GM19452 (cell line): ENCODE measurements around the gene CDC42BPG.
"Not testable (repeated sequence)": the region's sequence is repeated elsewhere in the genome, so short reads cannot be mapped to it uniquely, and the experiment has no call there.

Experiments used
- ATAC-seq: cut with Tn5 transposase; IDR thresholded peaks from one replicate; pipeline ENCODE4 v1.9.1; 2021; ENCODE audit not compliant: unreplicated experiment

CDC42BPG gene

DNA sequence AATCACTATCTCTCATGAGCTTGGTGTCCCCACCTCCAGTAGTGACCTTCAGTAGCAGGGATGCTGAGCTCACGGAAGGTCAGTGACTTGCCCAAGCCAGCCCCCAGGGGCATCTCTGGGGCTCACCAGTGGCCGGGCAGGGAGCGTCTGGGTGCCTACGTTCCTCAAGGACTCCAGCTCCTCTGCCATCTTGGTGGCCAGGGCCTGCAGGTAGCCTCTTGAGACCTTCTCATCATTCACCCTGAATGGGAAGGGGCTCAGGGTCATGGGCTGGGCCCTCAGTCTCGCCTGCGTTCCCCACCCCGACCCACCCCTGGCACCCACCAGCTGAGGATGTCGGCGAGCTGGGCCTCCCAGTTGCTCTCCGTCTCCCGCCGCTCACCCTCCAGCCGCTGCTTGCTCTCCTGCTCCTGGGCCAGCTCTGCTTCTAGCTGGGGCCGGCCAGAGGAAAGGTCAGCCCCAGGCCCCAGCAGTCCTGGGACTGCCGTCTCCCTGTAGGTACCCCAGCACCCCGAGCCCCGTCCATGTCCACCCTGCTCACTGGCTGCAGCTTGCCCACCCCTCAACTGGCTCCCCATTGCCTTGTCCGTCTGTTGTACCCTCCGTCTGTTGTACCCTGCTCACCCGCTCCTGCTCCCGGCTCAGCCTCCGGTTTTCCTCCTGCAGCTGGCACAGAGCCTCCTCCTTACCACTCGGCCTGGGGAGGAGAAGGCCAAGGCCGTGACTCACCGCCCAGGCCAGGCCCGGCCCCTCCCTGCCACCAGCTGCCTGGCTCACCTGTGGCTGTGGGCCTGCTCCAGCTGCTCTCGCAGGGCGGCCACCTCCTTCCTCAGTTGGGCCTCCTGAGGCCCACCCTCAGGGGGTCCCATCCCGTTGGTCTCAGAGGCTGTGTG lies 9.5 kb downstream of the CDC42BPG start:
- no peak for ATAC-seq

DNA sequence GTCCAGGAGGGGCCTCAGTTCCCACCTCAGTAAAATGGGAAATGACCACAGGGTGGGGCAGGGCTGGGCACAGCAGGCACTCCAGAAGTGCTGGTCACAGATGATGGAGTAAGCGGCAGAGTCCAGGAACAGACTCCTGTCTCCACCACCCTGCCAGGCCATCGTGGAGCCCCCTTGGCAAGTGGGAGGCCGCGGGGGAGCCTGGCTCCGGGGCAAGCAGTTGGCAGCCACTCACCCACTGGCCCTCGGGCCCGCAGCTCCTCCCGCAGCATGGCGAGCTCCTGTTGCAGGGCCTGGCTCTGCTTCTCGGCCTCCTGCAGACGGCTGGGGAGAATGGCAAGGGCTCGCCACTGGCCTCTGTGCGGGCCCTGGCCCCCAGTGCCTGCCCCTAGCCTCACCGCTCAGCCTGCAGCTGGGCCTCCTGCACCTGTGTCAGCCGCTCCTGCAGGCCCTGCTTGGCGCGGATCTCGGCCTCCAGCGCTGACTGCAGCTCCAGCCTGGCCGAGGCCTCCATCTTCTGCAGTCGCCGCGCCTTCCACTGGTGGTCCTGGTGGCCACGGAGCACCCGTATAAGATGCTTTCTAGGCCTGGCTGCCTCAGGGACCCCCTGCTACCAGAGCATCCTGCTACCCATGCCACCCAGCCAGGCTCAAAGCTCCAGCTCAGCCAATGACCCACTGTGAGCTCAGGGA lies 10.3 kb downstream of the CDC42BPG start:
- ATAC-seq, result no peak

DNA sequence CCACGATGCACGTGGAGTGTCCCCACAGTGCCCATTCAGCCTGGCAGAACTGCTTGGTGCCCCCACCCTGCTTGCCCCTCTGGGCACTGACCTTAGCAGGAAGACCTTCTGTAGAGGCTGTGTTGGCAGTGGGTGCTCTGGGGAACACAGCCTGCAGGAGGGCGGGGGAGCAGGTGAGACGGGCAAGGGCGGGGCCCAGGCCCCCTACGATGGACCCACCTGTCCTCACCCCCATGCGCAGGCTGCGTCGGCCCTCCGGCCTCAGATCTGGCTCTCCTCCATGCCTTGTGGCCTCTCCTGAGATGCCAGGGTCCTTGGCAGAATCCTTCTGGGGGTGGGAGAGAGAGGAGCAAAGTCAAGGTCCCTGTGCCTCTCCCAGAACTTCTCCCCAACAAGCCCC lies 10.9 kb downstream of the CDC42BPG start:
- ATAC-seq, result no peak

DNA sequence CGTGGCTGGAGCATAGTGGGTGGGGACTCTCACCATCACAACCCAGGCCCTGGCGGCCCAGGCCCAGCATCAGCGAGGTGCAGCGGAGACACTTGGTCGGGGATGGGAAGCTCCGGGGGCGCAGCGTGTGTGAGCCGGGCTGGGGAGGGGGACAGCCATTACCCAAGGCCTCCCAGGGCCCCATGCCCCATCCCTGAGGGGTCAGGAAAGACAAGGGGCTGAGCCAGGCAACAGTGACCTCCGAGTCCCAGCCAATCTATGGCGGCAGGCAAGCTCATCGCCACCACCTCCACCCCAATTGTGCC lies 11.3 kb downstream of the CDC42BPG start:
- ATAC-seq, result no peak

DNA sequence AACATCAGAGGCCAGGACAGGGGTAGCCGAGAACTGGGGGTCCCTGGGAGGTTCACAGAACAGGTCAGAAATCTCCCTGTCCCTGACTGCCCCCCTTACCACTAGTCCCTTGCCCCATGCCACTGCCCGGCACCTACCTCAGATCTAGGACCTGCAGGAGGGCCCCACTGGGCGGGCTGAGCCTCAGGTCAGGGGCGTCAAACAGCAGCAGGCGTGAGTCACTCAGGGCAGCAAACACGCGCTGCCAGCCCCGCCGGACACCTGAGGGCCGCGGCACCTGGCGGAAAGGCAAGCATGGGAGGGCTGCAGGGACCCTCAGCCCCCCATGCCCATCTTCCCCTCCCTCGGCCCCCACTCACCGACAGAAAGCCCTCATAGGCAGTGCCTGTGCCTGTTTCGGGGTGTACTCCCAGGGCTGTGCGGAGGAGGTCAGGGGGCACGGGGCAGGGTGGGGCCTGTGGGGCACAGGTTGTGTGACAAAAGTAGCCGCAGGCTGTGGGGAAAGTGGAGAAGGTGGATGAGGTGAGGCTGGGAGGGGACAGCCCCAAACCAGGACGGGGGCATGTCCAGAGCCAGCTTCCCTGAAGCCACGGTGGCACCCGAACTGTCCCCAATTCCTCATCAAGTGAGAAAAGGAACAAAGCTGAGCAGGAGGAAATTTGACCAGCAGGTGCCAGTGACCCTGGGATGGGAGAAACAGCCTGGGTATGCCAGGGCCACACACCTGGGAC lies 11.8 kb downstream of the CDC42BPG start:
- ATAC-seq, result no peak

DNA sequence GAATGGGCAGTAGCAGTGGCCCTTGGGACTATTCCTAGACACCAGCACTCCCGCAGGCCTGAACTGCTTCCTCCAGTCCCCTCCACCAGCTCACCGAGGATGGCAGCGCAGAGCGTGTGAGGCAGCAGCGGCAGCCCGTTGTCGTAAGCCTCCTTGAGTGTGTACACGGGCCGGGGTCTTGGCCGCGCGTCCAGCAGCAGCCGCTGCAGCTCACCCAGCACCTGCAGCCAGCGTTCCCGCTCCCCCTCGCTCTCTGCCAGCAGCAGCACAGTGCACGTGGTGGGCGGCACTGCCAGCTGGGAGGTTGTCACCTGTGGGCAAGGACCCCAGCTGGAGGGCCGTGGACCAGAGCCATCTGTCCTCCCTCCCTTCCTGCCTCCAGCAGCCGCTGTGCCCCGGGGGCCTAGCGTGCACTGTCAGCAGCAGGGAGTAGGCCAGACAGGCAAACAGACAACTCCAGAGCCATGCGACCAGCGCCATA lies 13.0 kb downstream of the CDC42BPG start:
- no peak for ATAC-seq

DNA sequence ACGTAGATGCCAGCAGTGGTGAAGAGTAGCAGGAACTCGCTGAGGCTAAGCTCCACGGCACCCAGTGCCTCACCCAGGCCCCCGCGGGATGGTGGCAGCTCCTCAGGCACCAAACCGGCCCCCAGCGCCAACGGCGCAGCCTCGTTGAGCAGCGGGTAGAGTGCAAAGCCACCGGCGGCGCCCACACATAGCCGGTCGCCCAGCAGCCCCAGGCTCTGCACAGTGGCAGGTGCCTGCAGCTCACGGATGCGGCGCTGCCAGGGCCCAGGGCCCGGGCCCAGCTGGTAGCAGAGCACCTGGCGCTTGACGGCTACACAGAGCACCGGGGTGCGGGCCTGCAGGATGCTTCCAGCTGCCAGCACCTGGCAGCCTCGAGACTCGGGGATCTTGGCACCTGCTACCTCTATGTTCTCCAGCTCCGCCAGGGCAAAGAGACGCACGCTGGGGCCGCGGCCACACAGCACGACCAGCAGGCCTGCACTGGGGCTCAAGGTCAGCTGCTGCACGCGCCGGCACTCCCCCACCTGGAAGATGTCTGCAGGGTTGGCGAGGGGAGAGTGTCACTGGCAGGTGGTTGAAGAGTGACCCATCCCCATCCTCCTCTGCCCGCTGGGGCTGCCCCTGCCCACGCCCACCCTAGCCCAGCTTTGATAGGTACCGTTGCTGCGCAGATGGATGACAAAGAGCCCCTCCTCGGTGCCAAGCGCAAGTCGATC lies 14.8 kb downstream of the CDC42BPG start:
- ATAC-seq, result no peak

DNA sequence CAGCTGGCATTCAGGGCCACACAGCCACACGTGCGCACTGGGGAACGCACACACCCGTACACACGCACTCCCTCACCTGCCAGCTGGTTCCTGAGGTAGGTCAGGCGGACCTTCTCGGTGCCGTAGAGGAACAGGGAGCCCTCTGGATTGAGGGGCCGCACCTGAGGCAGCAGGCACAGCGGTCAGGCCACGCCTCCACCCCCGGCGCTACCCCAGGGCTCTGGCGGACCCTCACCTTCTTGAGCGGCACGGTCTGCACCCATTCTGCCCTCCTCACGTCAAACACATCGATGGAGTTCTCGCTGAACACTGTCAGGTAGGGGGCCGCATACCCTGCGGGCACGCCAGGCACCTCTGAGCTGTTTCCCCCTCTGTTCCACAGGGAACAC lies 17.0 kb downstream of the CDC42BPG start:
- ATAC-seq, result no peak

DNA sequence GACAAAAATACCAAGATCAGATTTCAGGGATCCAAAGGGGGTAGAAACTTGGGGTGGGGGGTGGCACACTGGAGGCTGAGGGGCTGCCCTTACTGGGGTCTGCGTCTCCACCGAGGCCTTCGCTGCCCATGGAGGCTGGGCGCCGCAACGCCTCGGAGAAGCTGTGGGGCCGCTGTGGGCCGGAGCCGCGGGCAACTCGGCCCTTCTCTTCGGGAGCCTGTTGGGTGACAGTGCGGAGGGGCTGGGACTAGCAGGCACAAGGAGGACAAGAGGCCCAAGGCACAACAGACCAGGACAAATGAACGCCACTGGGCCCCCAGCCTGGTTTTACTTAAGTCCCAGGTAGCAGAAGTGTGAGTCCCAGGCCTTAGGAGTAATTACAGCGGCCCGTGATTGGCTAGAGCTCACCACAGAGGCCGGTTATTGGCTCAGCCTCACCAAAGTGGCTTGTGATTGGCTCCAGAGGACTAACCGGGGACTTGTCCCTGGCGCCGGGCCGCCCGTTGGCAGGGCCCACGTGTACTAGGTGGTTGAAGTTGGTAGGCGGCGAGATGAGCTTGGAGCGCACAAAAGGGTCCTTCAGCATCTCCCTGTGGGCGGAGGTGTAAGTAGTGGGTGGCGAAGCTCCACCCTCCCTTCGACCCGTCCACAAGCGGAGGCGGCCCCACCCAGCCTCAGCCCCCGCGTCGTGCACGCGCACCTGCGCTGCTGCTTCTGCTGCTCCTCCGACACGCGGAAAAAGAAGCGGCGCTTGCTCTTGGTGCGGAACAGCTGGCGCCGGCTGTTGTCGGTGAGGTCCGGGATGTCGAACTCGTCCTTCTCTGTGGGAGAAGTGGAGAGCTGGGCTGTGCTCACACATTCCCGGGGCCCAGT lies 17.6 kb downstream of the CDC42BPG start:
- ATAC-seq, result no peak

DNA sequence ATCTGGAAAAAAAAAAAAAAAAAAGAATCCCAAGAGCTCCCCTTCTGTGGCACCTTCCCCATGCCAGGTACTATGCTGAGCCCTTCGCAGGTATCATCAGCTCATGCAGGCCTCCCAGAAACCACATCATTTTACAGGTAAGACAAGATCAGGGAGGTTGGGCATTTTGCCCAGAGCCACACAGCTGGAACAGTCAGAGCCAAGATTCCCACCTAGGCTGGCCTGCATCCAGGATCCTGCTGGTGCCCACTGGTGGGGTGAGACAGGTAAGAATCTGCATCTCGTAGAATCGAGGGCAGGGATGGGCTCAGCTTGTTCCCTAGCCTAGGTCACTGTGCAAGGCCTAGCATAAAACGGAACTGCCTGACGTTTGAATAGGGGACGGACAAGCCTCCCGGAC lies 18.4 kb downstream of the CDC42BPG start:
- ATAC-seq, result no peak

DNA sequence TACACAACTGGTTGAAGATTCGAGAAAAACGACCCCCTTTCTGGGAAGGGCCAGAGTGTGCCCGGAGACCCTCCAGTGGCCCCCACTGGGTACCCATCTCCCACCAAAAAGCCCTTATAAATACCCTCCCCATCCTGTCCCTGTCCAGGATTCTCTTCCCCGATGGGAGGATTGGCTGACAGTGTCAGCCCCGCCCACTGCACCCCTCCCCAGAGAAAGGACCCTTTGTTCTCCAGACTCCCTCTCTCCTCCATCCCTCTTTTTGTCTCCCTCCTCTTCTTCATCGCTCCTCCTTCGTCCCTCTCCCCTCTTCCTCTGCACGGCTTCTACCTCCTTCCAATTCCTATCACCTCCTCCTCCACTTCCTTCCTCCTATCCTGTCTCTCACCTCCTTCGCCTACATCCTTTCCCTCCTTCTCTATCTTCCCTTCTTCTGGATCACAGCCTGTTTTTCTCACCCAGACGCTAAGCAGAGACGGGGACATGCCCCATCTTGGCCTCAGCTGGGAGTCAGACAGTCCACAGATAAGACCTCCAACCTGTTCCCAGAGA lies 20.8 kb downstream of the CDC42BPG start:
- no peak for ATAC-seq

DNA sequence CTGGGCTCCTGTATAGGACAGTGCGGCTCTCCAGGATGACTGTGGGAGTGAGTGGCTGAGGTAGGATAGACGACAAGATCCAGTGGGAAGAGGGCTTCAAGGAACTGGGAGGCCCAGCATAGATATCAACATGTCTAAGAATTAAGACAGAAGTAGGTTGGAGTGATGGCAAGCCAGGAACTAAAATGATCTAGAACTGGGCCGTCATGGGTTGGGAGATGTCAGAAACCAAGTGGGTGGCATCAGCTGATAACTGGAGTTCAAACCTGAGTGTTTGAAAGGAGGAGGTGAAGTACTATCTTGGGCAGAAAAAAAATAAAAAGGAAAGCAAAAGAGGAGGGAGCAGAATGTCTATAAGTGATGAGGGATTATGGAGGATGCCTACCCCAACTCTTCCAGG lies 27.0 kb downstream of the CDC42BPG start:
- no peak for ATAC-seq

DNA sequence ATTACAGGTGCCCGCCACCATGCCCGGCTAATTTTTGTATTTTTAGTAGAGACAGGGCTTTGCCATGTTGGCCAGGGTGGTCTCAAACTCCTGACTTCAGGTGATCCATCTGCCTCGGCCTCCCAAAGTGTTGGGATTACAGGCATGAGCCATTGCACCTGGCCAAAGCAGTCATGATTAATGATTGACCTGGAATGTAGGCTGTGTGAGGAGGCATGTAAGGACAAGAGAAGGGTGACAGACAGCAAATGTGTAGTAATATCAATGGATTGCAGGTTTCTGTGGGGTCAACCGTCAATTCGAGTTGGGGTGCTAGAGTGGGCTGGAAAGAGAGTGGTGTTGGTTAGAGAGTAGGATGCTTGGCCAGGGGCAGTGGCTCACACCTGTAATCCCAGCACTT lies 29.0 kb downstream of the CDC42BPG start:
- not testable (repeated sequence) for ATAC-seq

DNA sequence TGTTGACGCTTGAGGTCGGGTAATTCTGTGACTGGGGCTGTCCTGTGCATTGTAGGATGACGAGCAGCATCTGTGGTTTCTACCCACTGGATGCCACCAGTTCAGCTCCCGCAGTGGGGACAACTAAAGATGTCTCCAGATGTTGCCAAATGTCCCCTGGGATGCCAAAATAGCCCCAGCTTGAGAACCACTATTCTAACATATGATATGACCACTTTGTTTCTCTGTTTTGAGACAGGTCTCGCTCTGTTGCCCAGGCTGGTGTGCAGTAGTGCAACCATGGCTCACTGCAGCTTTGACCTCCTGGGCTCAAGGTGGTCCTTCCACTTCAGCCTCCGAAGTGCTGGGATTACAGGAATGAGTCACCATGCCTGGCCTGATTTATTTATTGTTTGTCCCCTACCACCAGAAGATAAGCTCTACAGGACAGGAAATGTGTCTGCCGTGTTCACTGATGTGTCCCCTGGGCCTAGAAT lies 29.7 kb downstream of the CDC42BPG start:
- ATAC-seq, result peak; percentile 64

DNA sequence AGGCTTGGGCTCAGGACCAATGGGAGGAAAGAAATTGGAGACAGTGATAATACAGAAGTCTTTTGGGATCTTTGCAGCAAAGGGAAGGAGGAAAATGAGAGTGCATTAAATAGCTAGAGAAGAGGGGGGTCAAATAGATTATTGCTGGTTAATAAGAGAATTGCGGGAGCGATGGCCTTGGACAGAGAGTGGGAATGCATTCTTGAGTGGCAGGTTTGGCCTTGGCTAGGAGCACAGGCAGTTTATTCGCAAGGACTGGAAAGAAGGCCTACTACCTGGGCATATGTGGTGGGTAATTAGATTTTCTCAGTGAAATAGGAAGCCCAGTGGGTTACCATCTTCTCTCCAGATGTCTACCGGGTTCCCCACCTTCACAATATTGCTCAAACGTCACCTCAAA lies 30.6 kb downstream of the CDC42BPG start:
- ATAC-seq, result no peak

DNA sequence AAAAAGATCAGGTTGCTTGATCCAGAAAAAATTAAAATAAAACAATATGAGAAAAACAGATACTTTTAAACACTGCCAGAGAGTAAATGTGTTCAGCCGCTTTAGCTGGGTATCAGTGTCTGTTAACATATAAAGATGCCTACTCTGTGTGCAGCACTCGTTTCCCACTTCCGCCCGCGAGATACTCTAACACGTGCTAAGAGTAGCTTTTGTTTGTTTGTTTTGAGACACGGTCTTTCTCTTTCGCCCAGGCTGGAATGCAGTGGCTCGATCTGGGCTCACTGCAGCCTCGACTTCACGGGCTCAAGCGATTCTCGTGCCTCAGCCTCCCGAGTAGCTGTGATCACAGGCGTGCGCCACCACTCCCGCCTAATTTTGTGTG lies 33.6 kb downstream of the CDC42BPG start:
- no peak for ATAC-seq

DNA sequence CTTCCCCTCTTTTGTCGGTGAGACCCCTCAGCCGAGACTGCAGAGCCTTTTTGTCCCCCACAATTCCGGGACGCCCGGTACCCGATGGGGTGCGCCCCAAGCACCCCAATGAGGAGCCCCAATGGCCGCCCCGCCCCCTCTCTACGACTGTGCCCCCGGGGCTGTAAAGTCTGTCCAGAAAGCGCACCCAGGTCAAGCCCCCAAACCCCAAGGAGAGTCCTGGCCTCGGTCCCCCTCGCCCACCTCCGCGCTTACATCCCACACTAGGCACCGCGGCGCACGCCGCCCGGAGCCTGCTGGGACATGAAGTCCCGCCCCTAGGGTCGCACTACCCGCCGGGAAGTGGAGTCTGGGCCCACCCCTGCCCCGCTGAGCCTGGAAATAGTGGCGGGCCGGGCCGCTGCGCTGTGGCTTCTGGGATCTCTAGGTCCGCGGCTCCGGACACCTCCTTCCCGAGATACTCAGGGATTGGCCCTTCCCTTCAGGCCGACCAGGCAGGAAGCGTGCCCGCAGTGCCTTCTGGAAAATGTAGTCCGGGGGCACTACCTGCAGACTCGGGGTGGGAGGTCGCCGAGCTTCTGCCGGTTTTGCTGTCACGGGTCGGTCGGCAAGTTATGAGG lies 34.1 kb downstream of the CDC42BPG start, which contains the start of gene MEN1:
Gene MEN1, minus strand, starts transcription at position 281 of the 620 bp plus-strand sequence. CDS start 442 bp downstream, outside the sequence.
- peak; percentile 50 for ATAC-seq

DNA sequence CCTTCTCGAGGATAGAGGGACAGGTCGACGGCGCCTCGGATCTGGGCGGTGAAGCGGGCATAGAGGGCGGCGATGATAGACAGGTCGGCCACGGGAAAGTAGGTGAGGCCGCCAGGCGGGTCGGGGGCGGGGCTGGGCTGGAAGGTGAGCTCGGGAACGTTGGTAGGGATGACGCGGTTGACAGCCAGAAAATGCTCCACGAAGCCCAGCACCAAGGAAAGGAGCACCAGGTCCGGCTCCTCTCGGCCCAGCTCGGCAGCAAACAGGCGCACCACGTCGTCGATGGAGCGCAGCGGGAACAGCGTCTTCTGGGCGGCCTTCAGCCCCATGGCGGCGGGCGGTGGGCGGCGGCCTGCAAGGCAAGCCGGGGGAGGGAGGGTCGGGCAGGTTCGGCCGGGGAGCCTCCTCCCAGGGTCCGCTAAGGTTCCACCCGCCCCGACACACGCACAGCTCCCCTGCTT lies 34.6 kb downstream of the CDC42BPG start:
- ATAC-seq, result no peak

DNA sequence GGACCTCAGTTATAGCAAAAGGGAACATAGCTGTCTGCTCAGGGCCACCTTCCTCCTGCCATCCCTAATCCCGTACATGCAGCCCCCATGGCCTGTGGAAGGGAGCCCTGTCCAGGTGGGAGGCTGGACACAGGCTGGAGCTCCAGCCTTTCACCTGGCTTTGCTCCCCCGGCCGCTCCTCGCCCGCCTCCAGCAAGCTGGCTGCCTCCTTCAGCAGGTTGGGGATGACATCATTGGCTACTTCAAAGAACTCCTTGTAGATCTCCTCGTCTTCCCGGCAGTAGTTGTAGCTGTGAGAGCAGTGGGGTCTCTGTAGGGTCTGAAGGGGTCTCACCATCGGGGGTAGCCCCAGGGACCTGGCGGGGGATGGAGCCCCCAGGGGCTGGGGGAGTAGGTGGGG lies 39.0 kb downstream of the CDC42BPG start:
- no peak for ATAC-seq
